ENCODE data around the gene RSAD1.

DNA sequence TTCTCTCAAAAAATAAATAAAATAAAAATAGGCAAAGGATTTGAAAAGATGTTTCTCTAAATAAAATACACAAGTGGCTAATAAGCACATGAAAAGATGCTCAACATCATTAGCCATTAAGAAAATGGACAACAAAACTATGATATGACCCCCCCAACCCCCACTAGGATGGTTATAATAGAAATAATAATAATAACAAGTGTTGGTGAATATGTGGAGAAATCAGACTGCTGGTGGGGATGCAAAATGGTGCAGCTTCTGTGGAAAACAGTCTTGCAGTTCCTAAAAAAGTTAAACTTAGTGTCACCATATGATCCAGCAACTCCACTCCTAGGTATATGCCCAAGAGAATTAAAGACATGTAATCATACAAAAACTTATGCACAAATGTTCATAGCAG, 20.6 kb downstream of the RSAD1 start:
- TF ChIP-seq, protein P1, sequence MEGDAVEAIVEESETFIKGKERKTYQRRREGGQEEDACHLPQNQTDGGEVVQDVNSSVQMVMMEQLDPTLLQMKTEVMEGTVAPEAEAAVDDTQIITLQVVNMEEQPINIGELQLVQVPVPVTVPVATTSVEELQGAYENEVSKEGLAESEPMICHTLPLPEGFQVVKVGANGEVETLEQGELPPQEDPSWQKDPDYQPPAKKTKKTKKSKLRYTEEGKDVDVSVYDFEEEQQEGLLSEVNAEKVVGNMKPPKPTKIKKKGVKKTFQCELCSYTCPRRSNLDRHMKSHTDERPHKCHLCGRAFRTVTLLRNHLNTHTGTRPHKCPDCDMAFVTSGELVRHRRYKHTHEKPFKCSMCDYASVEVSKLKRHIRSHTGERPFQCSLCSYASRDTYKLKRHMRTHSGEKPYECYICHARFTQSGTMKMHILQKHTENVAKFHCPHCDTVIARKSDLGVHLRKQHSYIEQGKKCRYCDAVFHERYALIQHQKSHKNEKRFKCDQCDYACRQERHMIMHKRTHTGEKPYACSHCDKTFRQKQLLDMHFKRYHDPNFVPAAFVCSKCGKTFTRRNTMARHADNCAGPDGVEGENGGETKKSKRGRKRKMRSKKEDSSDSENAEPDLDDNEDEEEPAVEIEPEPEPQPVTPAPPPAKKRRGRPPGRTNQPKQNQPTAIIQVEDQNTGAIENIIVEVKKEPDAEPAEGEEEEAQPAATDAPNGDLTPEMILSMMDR (IDR thresholded peaks at IDR 0.05) = no peak
- no peak for TF ChIP-seq POLR2AphosphoS5 (IDR thresholded peaks at IDR 0.05)

All from suprapubic skin (tissue), 3 donors.